Lower leg skin (tissue), 4 donors: Measurements from ENCODE around the gene ADCYAP1. TPM values are rescaled to one million over a fixed set of nuclear protein-coding genes. Genes with fewer than 3 reads are reported as not detected.
"Not testable (repeated sequence)": the region's sequence is repeated elsewhere in the genome, so short reads cannot be mapped to it uniquely, and the experiment has no call there.

ENCODE experiments used
- DNase-seq, 2 donors: peaks; one replicate each; pipeline ENCODE4 v3.0.0-alpha.2; 2019; ENCODE audit warnings: low spot score in 2 of 2
- H3K4me3 ChIP-seq: fragments of 200-600 bp; sonication (generic); 2 replicates; pipeline ENCODE4 v1.5.1; 2017; ENCODE audit warnings: mild to moderate bottlenecking, low read depth; ENCODE audit not compliant: poor library complexity, severe bottlenecking
- CTCF ChIP-seq, 3 donors: fragments of 450-650 bp; IDR thresholded peaks; one replicate each; pipeline ENCODE4 v1.5.1; 2016; ENCODE audit warnings: antibody characterized with exemption in 3 of 3, mild to moderate bottlenecking in 3 of 3, moderate library complexity in 2 of 3
- POLR2A ChIP-seq, 2 donors: fragments of 450-650 bp; IDR thresholded peaks; one replicate each; pipeline ENCODE4 v1.6.1; 2016 to 2017; ENCODE audit warnings: antibody characterized with exemption in 2 of 2, mild to moderate bottlenecking in 1 of 2, moderate library complexity in 1 of 2
- WGBS, 2 donors: methylation state at CpG; one replicate each; pipeline ENCODE4 v1.1.5; 2018; 5-methylcytosine and 5-hydroxymethylcytosine counted together
- intact Hi-C: fragments of 100-400 bp; cut with DNase I; formaldehyde crosslinking; loops from one replicate; pipeline ENCODE4 v1.15.0; 2023; ENCODE audit warnings: low total_unique reads
- total RNA-seq, 4 donors: library from RNA; depleted of rRNA; stranded (reverse); fragments of >200 nt; gene quantifications; one replicate each; pipeline ENCODE4 v1.1.0, GENCODE V29; 2016

Gene ADCYAP1
- under 1 TPM in 1 of 4 donors, not detected in 3; 0.12 TPM for total RNA-seq

- no peak within 1 kb of the TSS for H3K4me3 ChIP-seq
- TF ChIP-seq CTCF (IDR thresholded peaks at IDR 0.05) (no peak), POLR2A (IDR thresholded peaks at IDR 0.05) (no peak)
- intact Hi-C loops, result no loop called here
- 7 to 8% methylated on average over 50 to 51 of the region's 51 CpGs for WGBS, 2 donors
- DNase-seq, result peak in 1 of 2 donors; percentile 46
Observed at GRCh38 chr18:904218-905090, at the start of gene ADCYAP1. TSS of gene ADCYAP1 (plus strand) at chr18:904871. CDS start at chr18:905387, 516 bp downstream.

- DNase-seq, result no peak
- TF ChIP-seq CTCF (IDR thresholded peaks at IDR 0.05) (no peak), POLR2A (IDR thresholded peaks at IDR 0.05) (no peak)
- intact Hi-C loops, result no loop called here
- no peak overlapping the region for H3K4me3 ChIP-seq
- 29 to 33% methylated on average over 2 of the region's 2 CpGs for WGBS, 2 donors
Observed at GRCh38 chr18:857986-858385, 46.7 kb upstream of the ADCYAP1 start.

GRCh38 chr18:864872-865273 is 39.8 kb upstream of the ADCYAP1 start:
- peak; percentile 55 to 90 for DNase-seq
- no peak overlapping the region for H3K4me3 ChIP-seq
- intact Hi-C loops, result no loop called here
- TF ChIP-seq POLR2A (IDR thresholded peaks at IDR 0.05) (no peak), CTCF (IDR thresholded peaks at IDR 0.05) (peak in 1 of 3 donors; percentile 63)
- 1% methylated on average over 15 of the region's 15 CpGs for WGBS, 2 donors

- intact Hi-C loops, result no loop called here
- H3K4me3 ChIP-seq, result no peak overlapping the region
- 86 to 92% methylated on average over 3 of the region's 3 CpGs for WGBS, 2 donors
- no peak for DNase-seq
- TF ChIP-seq CTCF (IDR thresholded peaks at IDR 0.05) (no peak), POLR2A (IDR thresholded peaks at IDR 0.05) (no peak)
Observed at GRCh38 chr18:867257-867656, 37.4 kb upstream of the ADCYAP1 start.

DNA sequence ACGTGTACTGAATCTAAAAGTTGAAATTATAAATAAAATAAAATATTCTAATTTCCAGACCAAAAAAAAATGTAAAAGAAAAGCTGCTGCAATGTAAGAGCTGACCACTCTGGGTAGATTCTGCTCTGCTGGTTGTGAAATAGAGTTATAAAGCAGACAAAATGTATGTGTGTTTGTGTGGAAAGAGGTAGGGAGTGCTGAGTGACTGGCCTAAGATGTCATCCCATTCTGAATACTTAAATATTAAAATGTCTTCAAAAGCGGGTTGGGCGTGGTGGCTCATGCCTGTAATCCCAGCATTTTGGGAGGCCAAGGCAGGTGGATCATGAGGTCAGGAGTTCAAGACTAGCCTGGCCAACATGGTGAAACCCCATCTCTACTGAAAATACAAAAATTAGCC is 31.2 kb upstream of the ADCYAP1 start:
- WGBS, 2 donors, result 82 to 85% methylated on average over 3 of the region's 3 CpGs
- DNase-seq, H3K4me3 ChIP-seq, intact Hi-C loops: not testable (repeated sequence)

GRCh38 chr18:875912-876311 is 28.8 kb upstream of the ADCYAP1 start:
- no peak for TF ChIP-seq CTCF (IDR thresholded peaks at IDR 0.05)
- no peak overlapping the region for H3K4me3 ChIP-seq
- no peak for DNase-seq
- intact Hi-C loops, result no loop called here
